HG03025 (cell line): Measurements from ENCODE around the gene ATP6V1E1.
"Not testable (repeated sequence)": the region's sequence is repeated elsewhere in the genome, so short reads cannot be mapped to it uniquely, and the experiment has no call there.

Experiments
- ATAC-seq: cut with Tn5 transposase; IDR thresholded peaks from one replicate; pipeline ENCODE4 v1.9.1; 2021; ENCODE audit warnings: mild to moderate bottlenecking, moderate library complexity; ENCODE audit not compliant: unreplicated experiment, low FRiP score

Gene ATP6V1E1

GRCh38 chr22:17628406-17629172 lies at the start of gene ATP6V1E1:
Gene ATP6V1E1 (minus strand): TSS chr22:17628749. CDS start chr22:17628635, 114 bp downstream.
- ATAC-seq: peak; percentile 93

- ATAC-seq: no peak
These were observed 47.0 kb upstream of the ATP6V1E1 start for GRCh38 chr22:17675584-17675983.

- ATAC-seq: no peak
These were observed 45.6 kb upstream of the ATP6V1E1 start for GRCh38 chr22:17674152-17674551.

DNA sequence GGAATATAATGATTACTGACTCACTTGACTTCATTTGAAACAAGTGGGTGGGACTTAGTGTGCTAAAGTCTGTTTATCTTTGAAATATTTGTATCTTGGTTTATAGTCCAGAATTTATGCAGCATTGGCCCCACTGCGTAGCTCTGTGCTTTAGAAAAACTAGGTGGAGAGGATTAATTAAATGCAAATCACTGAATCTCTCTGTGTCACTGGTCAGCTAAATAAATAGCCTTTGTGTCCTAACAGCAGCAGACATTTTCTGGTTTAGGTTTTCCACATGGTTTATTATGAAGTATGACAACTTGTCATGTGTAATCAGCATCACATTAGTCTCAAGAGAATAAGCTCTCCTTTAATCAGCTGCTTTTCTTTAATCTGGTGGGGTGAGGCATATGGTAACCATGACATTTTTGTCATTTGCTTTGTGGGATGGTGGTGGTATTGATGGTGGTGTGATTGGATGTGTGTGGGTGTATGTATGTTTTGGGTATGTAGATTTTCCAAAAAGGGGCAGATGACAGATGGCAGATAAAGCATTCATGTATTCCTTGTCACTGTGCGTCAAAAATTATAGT lies 44.0 kb upstream of the ATP6V1E1 start:
- ATAC-seq: no peak

DNA sequence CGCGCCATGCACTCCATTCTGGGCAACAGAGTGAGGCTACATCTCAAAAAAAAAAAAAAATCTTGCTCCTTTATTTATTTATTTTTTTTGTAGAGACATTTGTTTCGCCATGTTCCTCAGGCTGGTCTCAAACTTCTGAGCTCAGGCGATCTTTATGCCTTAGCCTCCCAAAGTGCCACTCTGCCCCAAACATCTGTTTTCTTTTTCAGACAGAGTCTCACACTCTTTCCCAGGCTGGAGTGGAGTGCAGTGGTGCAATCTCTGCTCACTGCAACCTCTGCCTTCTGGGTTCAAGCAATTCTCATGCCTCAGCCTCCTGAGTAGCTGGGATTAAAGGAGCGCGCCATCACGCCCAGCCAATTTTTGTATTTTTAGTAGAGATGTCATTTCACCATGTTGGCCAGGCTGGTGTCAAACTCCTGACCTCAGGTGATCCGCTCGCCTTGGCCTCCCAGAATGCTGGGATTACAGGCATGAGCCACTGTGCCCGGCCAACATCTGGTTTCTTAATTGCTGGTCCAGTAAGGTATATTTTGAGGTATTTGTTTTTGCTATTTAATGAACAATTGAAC lies 43.1 kb upstream of the ATP6V1E1 start:
- not testable (repeated sequence) for ATAC-seq

GRCh38 chr22:17665854-17666253 lies 37.3 kb upstream of the ATP6V1E1 start:
- ATAC-seq: no peak

DNA sequence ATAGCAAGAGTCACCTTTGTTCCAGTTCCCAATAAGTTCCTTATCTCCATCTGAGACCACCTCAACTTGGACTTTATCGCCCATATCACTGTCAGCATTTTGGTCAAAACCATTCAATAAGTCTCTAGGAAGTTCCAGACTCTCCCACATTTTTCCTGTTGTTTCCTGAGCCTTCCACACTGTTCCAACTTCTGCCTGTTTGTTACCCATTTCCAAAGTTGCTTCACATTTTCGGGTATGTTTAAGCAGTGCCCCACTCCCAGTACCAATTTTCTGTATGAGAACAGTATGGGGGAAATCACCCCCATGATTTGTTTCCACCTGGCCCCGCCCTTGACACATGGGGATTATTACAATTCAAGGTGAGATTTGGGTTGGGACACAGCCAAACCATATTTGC lies 36.7 kb upstream of the ATP6V1E1 start:
- no peak for ATAC-seq

- ATAC-seq: no peak
These were observed 36.0 kb upstream of the ATP6V1E1 start for GRCh38 chr22:17664414-17665055.

- no peak for ATAC-seq
These were observed 28.4 kb upstream of the ATP6V1E1 start for GRCh38 chr22:17656870-17657395.

- no peak for ATAC-seq
These were observed 26.7 kb upstream of the ATP6V1E1 start for GRCh38 chr22:17655289-17655688.

GRCh38 chr22:17648569-17648968 lies 20.0 kb upstream of the ATP6V1E1 start:
- no peak for ATAC-seq

- ATAC-seq: no peak
These were observed 19.4 kb upstream of the ATP6V1E1 start for GRCh38 chr22:17647991-17648390.

GRCh38 chr22:17647452-17647851 lies 18.9 kb upstream of the ATP6V1E1 start:
- no peak for ATAC-seq

GRCh38 chr22:17642357-17642756 lies 13.8 kb upstream of the ATP6V1E1 start:
- not testable (repeated sequence) for ATAC-seq

DNA sequence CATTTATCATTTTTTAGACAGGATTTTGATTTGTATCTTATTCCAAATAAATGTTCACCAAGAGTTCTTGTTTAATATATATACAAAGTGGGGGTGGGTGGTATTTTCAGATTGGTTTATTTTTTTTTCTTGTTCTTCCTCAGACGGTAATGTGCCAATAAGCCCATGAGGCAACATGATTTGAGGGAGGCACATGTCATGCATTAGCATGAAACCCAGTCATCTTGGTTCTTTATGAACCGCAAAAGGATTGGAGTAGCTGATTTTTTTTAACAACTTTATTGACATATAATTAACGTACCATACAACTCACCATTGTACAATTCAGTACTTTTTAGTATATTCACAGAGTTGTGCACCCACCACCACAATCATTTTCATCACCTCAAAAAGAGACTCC lies 12.7 kb upstream of the ATP6V1E1 start:
- no peak for ATAC-seq

DNA sequence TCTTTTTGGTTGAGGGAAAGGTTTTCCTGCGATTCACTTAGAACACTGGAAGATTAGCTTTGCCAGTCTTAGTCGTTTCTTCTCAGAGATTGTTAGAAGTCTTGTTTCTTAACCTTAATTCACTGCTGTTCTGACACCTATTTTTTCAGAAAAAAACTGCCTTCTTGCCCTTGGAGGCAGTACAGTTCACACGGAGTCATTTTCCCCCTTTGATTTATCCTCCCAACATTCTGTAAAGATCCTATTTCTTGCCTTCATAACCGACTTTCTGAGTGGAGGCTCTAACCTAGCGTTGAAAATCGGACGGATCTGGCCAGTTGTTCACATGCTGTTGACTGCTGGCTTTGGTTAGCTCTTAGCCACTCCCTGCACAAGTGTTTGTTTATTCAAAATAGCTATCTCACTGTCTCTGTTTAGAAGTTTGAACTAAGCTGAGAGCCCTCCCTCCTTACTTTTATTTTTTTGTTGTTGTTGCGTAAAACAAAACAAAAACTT lies 10.7 kb upstream of the ATP6V1E1 start:
- no peak for ATAC-seq

DNA sequence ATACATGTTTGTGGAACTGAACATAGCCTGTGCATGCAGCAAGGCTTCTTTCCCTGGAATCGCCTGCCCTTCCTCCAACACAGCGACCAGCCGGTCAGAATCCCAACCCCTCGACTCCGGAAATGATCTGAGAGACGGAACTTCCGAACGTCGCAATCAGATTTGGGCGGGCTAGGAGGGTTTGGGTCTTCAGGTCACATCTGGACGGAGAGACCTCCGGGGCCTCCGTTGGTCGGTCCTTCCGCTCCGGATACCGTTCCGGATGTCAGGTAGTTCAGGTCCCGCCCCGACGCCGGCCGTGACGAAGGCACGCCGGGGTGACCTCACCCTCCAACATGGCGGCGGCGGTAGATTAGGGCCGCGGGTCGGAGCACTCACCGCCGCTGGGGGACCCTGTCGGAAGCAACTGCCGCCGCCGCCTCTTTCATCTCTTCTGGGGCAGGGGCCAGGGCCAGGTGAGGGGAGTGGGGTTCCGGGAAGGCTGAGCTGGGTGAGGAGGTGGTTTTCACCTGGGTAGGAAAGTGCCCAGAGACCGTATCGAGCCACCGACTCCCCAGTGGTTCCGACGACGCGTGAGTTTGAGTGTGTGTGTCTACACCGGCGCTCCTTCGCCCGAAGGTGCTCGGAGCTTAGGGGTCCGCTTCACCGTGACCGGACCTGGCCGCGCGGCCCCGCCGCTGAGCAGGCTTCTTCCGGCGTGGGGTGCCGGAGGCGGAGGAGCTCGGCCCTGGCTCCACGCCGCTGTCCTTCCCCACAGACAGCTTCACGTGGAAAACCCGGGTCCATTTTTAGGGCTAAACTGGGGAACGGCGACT lies 10.1 kb upstream of the ATP6V1E1 start, which contains the start of gene BCL2L13:
Gene BCL2L13, plus strand, starts transcription at position 326 of the 815 bp plus-strand sequence. CDS start 16,955 bp downstream, outside the sequence.
- peak; percentile 73 for ATAC-seq

GRCh38 chr22:17638182-17638431 lies 9.6 kb upstream of the ATP6V1E1 start:
- peak; percentile 6 for ATAC-seq

DNA sequence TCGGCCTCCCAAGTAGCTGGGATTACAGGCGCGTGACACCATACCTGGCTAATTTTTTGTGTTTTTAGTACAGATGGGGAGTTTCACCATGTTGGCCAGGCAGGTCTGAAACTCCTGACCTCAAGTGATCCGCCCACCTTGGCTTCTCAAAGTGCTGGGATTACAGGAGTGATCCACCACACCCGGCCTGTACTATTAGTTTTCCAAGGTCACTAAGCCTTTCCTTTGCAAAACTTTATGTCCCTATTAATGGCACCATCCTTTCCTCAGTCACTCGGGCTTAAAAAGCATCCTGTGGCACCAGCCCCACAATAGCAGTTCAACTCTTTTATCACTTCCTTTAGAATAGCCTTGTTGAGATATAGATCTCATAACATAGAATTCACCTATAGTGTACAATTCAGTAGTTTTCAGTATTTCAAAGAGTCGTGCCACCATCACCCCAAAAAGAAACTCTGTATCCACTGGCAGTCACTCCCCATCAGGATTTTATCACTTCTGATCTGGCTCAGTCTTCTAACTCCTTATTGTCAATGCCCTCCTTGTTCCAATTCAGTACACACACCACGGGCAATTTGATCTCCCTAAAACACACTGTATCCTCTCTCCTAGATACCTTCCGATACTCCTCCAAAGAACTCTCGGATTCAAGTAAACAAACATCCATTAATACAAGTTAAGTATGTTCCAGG lies 9.1 kb upstream of the ATP6V1E1 start:
- ATAC-seq: no peak

DNA sequence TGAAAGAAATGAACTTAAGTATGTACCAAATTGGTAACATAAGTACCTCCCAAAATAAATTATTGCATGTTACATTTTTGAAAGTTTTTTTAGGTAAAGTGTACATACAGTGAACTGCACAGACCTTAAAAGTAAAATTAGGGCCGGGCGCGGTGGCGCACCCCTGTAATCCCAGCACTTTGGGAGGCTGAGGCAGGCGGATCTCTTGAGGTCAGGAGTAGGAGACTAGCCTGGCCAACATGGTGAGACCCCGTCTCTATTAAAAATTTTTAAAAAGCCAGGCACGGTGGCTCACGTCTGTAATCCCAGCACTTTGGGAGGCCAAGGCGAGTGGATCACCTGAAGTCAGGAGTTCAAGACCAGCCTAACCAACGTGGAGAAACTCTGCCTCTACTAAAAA lies 8.3 kb upstream of the ATP6V1E1 start:
- ATAC-seq: not testable (repeated sequence)
